Stimulated activated CD8-positive, alpha-beta memory T cell treated with anti-CD3 and anti-CD28 coated beads, Interleukin-7, amount 100 ng/mL, for 1 hour (primary cell): ENCODE measurements around the gene AFAP1L1.
"Not testable (repeated sequence)": the region's sequence is repeated elsewhere in the genome, so short reads cannot be mapped to it uniquely, and the experiment has no call there.

Experiments
- DNase-seq, 2 donors: peaks; one replicate each; pipeline ENCODE4 v3.0.0-alpha.2; 2020; ENCODE audit warnings: low read depth in 2 of 2

Gene AFAP1L1

GRCh38 chr5:149261246-149261645 is 10.4 kb upstream of the AFAP1L1 start:
- no peak for DNase-seq

DNA sequence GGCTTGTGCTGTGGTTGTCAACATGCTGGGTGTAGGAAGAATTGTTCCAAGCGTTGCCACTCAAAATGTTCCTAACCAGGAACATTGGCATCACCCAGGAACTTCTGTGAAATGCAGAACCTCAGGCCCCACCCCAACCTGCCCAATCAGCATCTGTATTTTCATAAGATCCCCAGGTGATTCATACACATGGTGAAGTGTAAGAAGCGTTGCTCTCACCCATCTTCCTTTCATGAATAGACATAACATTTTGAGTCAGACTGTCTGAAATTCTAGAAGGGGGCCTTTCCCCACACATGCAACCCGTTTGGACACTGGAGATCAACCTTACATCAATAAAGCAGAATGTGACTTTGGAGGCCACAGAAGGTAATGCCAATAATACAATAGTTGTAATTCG is 9.3 kb upstream of the AFAP1L1 start:
- no peak for DNase-seq

DNA sequence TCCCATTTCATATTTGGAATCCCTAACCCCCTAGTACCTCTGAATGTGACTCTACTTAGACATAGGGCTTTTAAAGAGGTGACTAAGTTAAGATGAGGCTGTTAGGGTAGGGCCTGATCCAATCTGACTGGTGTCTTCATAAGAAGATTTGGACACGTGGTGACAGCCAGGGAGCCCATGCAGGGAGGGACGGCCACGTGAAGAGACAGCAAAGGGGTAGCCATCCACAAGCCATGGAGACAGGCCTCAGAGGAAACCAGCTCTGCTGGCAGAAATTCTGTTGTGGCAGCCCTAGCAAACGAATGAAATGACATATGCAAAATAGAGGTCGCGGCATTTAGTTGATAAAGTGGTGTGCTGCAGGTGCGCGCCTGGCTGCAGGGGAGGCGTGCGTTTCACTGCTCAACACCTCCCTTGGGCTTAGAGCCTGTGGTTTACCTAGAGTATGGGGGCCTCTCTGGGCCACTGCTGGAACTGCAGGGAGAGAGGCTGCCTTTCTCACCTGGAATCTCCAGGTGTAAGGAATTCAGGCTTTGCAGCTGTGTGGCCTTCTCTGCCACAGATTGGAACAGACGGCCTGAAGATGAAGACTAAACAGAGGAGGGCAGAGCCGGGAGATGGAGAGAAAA is 7.1 kb upstream of the AFAP1L1 start:
- DNase-seq: peak; percentile 13

- no peak for DNase-seq
Measured at GRCh38 chr5:149265068-149265465, 6.6 kb upstream of the AFAP1L1 start.

DNA sequence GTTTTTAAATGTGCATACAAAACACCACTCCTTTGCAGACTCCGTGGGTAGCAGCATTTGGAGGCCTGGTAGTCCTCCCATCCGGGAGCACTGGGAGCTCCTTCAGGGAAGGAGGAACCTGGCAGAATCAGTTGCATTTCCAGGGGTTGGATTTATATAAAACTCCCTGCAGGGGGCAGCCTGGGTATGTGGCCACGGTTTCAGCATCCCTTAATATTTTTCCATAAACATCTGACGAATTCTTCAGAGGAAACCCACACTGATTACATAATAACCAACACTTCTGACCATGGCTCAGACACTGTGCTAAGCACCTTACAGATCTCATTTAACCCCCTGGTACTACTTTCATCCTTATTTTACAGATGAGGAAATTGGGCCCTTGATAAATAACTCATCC is 6.1 kb upstream of the AFAP1L1 start:
- DNase-seq: no peak

GRCh38 chr5:149267241-149267973 is 4.3 kb upstream of the AFAP1L1 start:
- no peak for DNase-seq

GRCh38 chr5:149268928-149269557 is 2.6 kb upstream of the AFAP1L1 start:
- DNase-seq: no peak

DNA sequence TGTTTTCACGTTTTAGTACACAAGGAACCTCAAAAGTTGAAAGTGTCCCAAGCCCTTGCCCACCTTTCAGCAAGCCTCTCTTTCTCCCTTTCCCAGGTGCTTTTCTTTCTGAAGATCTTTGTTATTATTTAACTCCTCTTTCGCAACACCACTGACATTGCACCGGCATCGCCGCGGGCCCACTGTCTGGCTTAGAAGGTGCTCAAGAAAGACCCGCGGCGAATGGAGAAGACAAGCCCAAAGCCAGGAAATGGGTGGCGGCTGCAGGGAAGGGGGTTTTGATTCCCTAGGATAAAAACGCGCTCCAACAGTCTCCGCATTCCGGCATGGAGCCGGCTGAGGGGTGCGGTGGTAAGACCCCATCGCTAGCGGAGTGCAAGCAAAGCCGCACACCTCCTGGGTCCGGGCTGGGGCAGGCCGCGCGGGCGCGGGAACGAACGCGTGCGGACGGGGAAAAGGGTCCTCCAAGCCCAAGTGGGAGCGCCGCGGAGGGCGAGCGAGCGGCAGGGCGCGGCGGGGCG is 404 bp upstream of the AFAP1L1 start:
- no peak for DNase-seq

DNA sequence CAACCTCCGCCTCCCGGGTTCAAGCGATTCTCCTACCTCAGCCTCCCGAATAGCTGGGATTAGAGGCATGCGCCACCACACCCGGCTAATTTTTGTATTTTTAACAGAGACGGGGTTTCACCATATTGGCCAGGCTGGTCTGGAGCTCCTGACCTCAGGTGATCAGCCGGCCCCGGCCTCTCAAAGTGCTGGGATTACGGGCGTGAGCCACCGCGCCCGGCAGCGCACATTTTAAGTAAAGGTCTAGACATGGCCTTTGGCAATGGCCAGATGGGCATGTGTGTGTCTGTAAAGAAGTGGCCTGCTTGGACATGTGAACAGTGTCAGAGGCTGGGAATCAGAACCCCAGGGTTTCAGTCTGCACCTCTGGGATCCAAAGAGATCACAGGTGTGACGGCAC is 1.1 kb downstream of the AFAP1L1 start:
- DNase-seq: not testable (repeated sequence)

DNA sequence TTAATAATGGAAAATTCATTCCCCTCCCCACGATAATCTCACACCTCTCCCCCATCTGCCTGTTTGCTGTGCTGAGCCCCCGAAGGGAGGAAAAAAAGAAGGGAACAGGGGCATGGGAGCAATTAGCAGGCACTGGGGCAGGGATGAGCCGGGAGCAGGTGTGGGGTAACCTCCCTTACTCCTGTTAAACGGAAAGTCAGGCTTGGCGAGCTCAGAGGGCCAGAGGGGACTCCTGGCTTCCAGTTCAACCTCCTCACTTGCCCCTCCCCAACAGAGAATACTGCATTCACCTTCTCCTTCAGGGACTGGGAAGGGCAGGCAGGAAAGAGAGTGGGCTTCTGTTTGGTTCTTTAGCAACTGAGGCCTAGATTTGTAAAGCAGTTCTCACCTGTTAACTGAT is 1.6 kb downstream of the AFAP1L1 start:
- DNase-seq: no peak

DNA sequence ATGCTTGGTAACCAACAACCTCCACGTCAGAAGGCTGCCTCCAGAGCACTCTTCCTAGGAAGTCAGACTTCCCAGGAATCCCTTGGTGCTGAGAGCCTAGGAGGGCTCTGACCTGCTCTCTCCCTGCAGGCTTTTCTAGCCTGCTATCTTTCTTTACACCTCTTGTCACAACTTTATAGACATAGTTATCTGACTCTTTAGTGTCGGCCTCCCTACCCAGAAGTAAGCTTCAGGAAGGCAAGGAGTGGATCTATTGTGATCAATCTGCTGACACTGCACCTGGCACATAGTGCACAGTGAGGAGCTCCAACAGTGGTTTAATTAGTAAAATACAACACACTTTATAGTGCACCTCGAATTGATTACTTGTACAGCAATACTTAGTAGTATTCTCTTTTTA is 2.3 kb downstream of the AFAP1L1 start:
- no peak for DNase-seq

- DNase-seq: no peak
Measured at GRCh38 chr5:149274939-149275338, 3.3 kb downstream of the AFAP1L1 start.

DNA sequence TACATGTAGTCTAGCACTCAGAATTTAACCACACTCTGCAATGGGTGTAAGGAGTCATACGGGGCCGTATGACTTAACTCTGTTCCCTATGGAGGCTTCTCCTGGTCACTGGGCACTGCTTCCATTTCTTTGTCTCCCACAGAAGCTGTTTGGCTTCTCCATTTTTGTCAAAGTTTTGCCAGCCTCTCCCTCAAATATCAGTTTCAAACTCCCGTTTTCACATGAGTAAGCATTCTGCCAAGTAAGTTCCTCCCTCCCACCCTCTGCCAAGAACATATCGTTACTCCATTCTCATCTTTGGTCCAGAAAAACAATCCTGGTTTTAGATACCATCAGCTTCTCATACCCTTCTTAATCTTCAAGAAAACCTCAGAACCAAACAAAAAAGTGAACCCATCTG is 6.1 kb downstream of the AFAP1L1 start:
- DNase-seq: no peak

- no peak for DNase-seq
Measured at GRCh38 chr5:149278451-149279210, 7.0 kb downstream of the AFAP1L1 start.

- no peak for DNase-seq
Measured at GRCh38 chr5:149279661-149280060, 8.0 kb downstream of the AFAP1L1 start.

DNA sequence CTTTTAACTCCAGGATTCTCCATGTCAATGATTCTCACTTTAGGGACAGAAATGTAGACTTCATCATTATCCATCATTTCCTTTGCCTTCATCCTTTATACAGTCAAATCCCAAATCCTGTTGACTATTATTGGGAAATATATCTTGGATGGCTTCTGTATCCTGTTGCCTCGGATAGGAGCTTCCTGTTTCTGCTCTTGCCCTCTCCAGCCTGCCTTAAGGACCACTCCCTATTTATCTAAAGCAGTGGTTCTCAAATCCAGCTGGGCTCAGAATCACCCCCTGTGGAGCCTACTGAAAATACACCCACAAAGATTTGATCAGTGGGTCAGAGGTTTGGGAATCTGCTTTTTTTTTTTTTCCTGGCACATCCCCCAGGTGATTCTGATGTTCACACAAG is 8.5 kb downstream of the AFAP1L1 start:
- no peak for DNase-seq

GRCh38 chr5:149280802-149281201 is 9.1 kb downstream of the AFAP1L1 start:
- no peak for DNase-seq

DNA sequence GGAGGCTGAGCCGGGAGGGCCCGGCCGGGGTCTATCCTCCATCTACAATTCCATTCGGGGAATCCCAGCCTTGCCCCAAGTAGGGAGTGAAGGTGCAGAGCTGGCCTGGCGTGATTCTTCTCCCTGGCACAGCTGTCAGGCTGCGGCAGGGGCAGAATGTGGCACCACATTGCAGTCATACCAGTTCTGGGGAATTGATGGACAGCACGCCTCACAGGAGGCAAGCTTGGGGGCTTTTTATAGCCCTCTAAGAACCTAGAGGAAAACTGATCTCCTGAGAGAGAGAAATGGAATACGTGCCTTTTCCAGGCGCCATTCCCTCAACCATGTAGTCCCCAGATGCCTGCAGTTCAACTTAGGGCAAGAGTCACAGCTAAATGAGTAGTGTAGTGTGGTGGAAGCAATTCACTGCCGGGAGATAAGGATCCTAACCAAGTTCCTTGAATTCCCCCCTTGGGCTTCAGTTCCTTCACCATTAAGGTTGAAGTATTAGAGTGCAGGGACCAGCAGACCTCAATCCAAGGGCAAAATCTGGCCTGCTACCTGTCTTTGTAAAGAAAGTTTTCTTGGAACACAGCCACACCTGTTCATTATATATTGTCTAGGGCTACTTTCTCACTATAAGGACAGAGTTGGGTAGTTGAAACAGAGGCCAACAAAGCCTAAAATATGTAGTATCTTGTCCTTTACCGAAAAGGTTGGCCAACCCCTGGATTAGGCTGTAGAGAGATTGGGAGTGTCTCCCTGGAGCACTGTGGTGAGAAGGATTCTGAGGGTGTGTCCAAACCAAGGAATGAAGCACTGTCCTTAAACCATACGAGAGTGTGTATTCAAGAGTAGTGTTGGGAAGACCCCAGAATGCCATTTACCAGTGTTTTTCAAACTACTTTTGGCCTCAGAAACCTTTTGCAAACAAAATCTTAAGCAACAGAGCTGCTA is 10.6 kb downstream of the AFAP1L1 start:
- no peak for DNase-seq

- DNase-seq: no peak
Measured at GRCh38 chr5:149282966-149283332, 11.3 kb downstream of the AFAP1L1 start.

- DNase-seq: no peak
Measured at GRCh38 chr5:149283626-149284480, 12.2 kb downstream of the AFAP1L1 start.
